Kidney (tissue), 14 donors: ENCODE data around the gene OR2S2. TPM values are rescaled to one million over a fixed set of nuclear protein-coding genes. Genes with fewer than 3 reads are reported as not detected.

Source experiments
- DNase-seq, 5 donors: peaks; one replicate each; pipeline ENCODE4 v3.0.0-alpha.2; 2013 to 2020
- FAIRE-seq: peaks from 2 replicates; lab custom pipeline; 2012; peaks lifted over from hg19 to GRCh38; lab: Jason Lieb, UNC
- H3K27ac ChIP-seq, 2 donors: one replicate each; pipeline ENCODE4 v1.7.0; 2013; ENCODE audit warnings: low read depth in 2 of 2, low read length in 2 of 2, inconsistent platforms in 1 of 2
- H3K27me3 ChIP-seq: one replicate; pipeline ENCODE4 v1.7.1; 2013; ENCODE audit warnings: low read length, inconsistent platforms; ENCODE audit not compliant: control insufficient read depth, insufficient read depth
- H3K36me3 ChIP-seq, 3 donors: one replicate each; pipeline versions ENCODE4 v1.7.0 to v1.7.1; 2013; ENCODE audit warnings: low read length in 3 of 3, control low read depth in 1 of 3, inconsistent platforms in 1 of 3; ENCODE audit not compliant: insufficient read depth in 3 of 3, control insufficient read depth in 2 of 3
- H3K4me1 ChIP-seq, 3 donors: one replicate each; pipeline versions ENCODE4 v1.7.0 to v1.7.1; 2013; ENCODE audit warnings: low read length in 3 of 3, inconsistent platforms in 1 of 3, low read depth in 1 of 3; ENCODE audit not compliant: control insufficient read depth in 2 of 3, insufficient read depth in 2 of 3
- H3K4me3 ChIP-seq, 3 donors: one replicate each; pipeline versions ENCODE4 v1.7.0 to v1.8.1; 2013; ENCODE audit warnings: low read length in 3 of 3, control low read depth in 1 of 3, inconsistent platforms in 1 of 3
- H3K9ac ChIP-seq, 3 donors: one replicate each; pipeline versions ENCODE4 v1.7.0 to v1.7.1; 2013; ENCODE audit warnings: low read length in 3 of 3, control low read depth in 1 of 3, inconsistent platforms in 1 of 3
- H3K9me3 ChIP-seq, 3 donors: one replicate each; pipeline versions ENCODE4 v1.7.0 to v1.7.1; 2013; ENCODE audit warnings: low read length in 3 of 3, control low read depth in 1 of 3, inconsistent platforms in 1 of 3; ENCODE audit not compliant: control insufficient read depth in 2 of 3, insufficient read depth in 1 of 3
- CTCF ChIP-seq: IDR thresholded peaks from 3 replicates; pipeline ENCODE4 v1.5.1; 2012; ENCODE audit warnings: mild to moderate bottlenecking, moderate library complexity, borderline replicate concordance; ENCODE audit not compliant: insufficient read depth; ENCODE audit errors: extremely low read depth
- intact Hi-C: fragments of 100-400 bp; cut with DNase I; formaldehyde crosslinking; loops from one replicate; pipeline ENCODE4 v1.11.1; 2022
- polyA plus RNA-seq: library from polyadenylated mRNA; stranded (reverse); fragments of 350-450 nt; fragmentation: Illumina TruSeq; extraction: RNeasy Lipid Tissue Mini Kit (QIAGEN cat#74804); gene quantifications from one replicate; pipeline ENCODE4 v1.2.3, GENCODE V29; 2014; ENCODE audit warnings: low read depth, low replicate concordance; ENCODE audit not compliant: insufficient read depth
- total RNA-seq: library from RNA; stranded (reverse); fragmentation: NEBNext Ultra II Directional; extraction: Animal tissue kit (Norgen Biotek cat#: 25700); gene quantifications from one replicate; pipeline ENCODE4 v1.2.1, GENCODE V29; 2021
- donor health status: control.
- donor health status: control.
- donor health status: control.
- donor health status: control.
- donor health status: control.
- donor health status: DM: yes; HTN: yes; CAD: no.
- donor health status: Normal renal cell carcinoma (clear cell type).

OR2S2 gene
- total and polyA plus RNA-seq, 2 donors from 2014 or later = not detected

- no peak for FAIRE-seq
These were observed 9.1 kb upstream of the OR2S2 start for GRCh38 chr9:35967042-35967441.

GRCh38 chr9:35966433-35966832, 8.5 kb upstream of the OR2S2 start:
- no peak for FAIRE-seq
- no peak for TF ChIP-seq CTCF
- H3K4me1 ChIP-seq = no peaks in the 10 kb centered on the region
- no peak overlapping the region for H3K9ac ChIP-seq
- no peaks in the 10 kb centered on the region for H3K27me3 ChIP-seq
- intact Hi-C loops = no loop called here
- H3K9me3 ChIP-seq = no peaks in the 10 kb centered on the region
- no peak overlapping the region for H3K27ac ChIP-seq
- H3K4me3 ChIP-seq = no peak overlapping the region
- DNase-seq = no peak
- H3K36me3 ChIP-seq = no peaks in the 10 kb centered on the region

More at GRCh38 chr9:35967042-35967441, 9.1 kb upstream of the OR2S2 start:
- Histone ChIP-seq H3K4me1 (no peaks in the 10 kb centered on the region), H3K9me3 (no peaks in the 10 kb centered on the region), H3K9ac (no peak overlapping the region), H3K36me3 (no peaks in the 10 kb centered on the region), H3K4me3 (no peak overlapping the region), H3K27me3 (no peaks in the 10 kb centered on the region), H3K27ac (no peak overlapping the region)
- no peak for DNase-seq
- intact Hi-C loops = no loop called here
- TF ChIP-seq CTCF = no peak

- DNase-seq = no peak
- no peaks in the 10 kb centered on the region for H3K9me3 ChIP-seq
- TF ChIP-seq CTCF = no peak
- no peak for FAIRE-seq
- H3K36me3 ChIP-seq = no peaks in the 10 kb centered on the region
- no peak overlapping the region for H3K4me3 ChIP-seq
- no peak overlapping the region for H3K9ac ChIP-seq
- intact Hi-C loops = no loop called here
- H3K27ac ChIP-seq = no peak overlapping the region
- no peaks in the 10 kb centered on the region for H3K27me3 ChIP-seq
- H3K4me1 ChIP-seq = no peaks in the 10 kb centered on the region
These were observed 7.1 kb upstream of the OR2S2 start for GRCh38 chr9:35965011-35965410.
